Central memory CD4-positive, alpha-beta T cell (primary cell): Measurements from ENCODE around the gene ACSS1.
"Not testable (repeated sequence)": the region's sequence is repeated elsewhere in the genome, so short reads cannot be mapped to it uniquely, and the experiment has no call there.

Experiments used
- DNase-seq: peaks from one replicate; pipeline ENCODE4 v3.0.0; 2022

The ACSS1 gene

GRCh38 chr20:25009218-25010145 lies 48.5 kb downstream of the ACSS1 start:
- no peak for DNase-seq

- no peak for DNase-seq
Observed at GRCh38 chr20:25008388-25009217, 49.3 kb downstream of the ACSS1 start.

- DNase-seq, result no peak
Observed at GRCh38 chr20:25007491-25008305, 50.2 kb downstream of the ACSS1 start.

- no peak for DNase-seq
Observed at GRCh38 chr20:25006431-25007167, 51.3 kb downstream of the ACSS1 start.

GRCh38 chr20:25005661-25006060 lies 52.3 kb downstream of the ACSS1 start:
- DNase-seq, result no peak

- DNase-seq, result no peak
Observed at GRCh38 chr20:25005220-25005619, 52.7 kb downstream of the ACSS1 start.

- no peak for DNase-seq
Observed at GRCh38 chr20:25003002-25003401, 54.9 kb downstream of the ACSS1 start.

- DNase-seq, result not testable (repeated sequence)
Observed at GRCh38 chr20:25001323-25001722, 56.6 kb downstream of the ACSS1 start.

GRCh38 chr20:25000268-25000801 lies 57.6 kb downstream of the ACSS1 start:
- DNase-seq, result no peak

- DNase-seq, result no peak
Observed at GRCh38 chr20:24999568-24999967, 58.4 kb downstream of the ACSS1 start.

- DNase-seq, result no peak
Observed at GRCh38 chr20:24998631-24999445, 59.1 kb downstream of the ACSS1 start.

- no peak for DNase-seq
Observed at GRCh38 chr20:24998121-24998520, 59.8 kb downstream of the ACSS1 start.

GRCh38 chr20:24996449-24997377 lies 61.2 kb downstream of the ACSS1 start:
- DNase-seq, result no peak

- no peak for DNase-seq
Observed at GRCh38 chr20:24995741-24996448, 62.0 kb downstream of the ACSS1 start.

- DNase-seq, result peak; percentile 78
Observed at GRCh38 chr20:24994470-24995368, 63.2 kb downstream of the ACSS1 start.

GRCh38 chr20:24994186-24994465 lies 63.8 kb downstream of the ACSS1 start:
- no peak for DNase-seq

- no peak for DNase-seq
Observed at GRCh38 chr20:24993337-24994185, 64.4 kb downstream of the ACSS1 start.
